BE2C (cell line): Measurements from ENCODE around the gene DUSP16.
"Not testable (repeated sequence)": the region's sequence is repeated elsewhere in the genome, so short reads cannot be mapped to it uniquely, and the experiment has no call there.

Experiments used
- DNase-seq: peaks from one replicate; pipeline ENCODE4 v3.0.0-alpha.2; 2020
- H3K27me3 ChIP-seq: fragments of 250-450 bp; sonication (Bioruptor Pico); 2 replicates; pipeline ENCODE4 v1.5.1; 2020; ENCODE audit warnings: mild to moderate bottlenecking
- H3K36me3 ChIP-seq: fragments of 250-450 bp; sonication (Bioruptor Pico); 2 replicates; pipeline ENCODE4 v1.5.1; 2020; ENCODE audit warnings: mild to moderate bottlenecking
- H3K4me1 ChIP-seq: fragments of 250-450 bp; sonication (Bioruptor Pico); 2 replicates; pipeline ENCODE4 v1.5.1; 2020
- H3K4me3 ChIP-seq: 2 replicates; pipeline ENCODE4 v1.5.1; 2011; ENCODE audit warnings: low read depth, low read length
- H3K9me3 ChIP-seq: fragments of 250-450 bp; sonication (Bioruptor Pico); 2 replicates; pipeline ENCODE4 v1.5.1; 2020
- CTCF ChIP-seq: IDR thresholded peaks from 2 replicates; pipeline ENCODE4 v1.5.1; 2012; ENCODE audit warnings: mild to moderate bottlenecking, low read depth, low read length

Gene DUSP16

GRCh38 chr12:12505544-12506495 lies 56.8 kb downstream of the DUSP16 start:
- TF ChIP-seq CTCF = no peak
- Histone ChIP-seq H3K4me1 (peaks cover 27% of the 10 kb centered on the region), H3K36me3 (no peaks in the 10 kb centered on the region), H3K27me3 (no peaks in the 10 kb centered on the region), H3K9me3 (no peaks in the 10 kb centered on the region), H3K4me3 (peak overlapping the region; percentile 41)
- peak; percentile 40 for DNase-seq

- peaks cover 28% of the 10 kb centered on the region for H3K4me1 ChIP-seq
- no peak overlapping the region for H3K4me3 ChIP-seq
- DNase-seq = no peak
- no peaks in the 10 kb centered on the region for H3K9me3 ChIP-seq
- TF ChIP-seq CTCF = no peak
- H3K27me3 ChIP-seq = no peaks in the 10 kb centered on the region
- no peaks in the 10 kb centered on the region for H3K36me3 ChIP-seq
Observed at GRCh38 chr12:12503384-12504078, 59.1 kb downstream of the DUSP16 start.

- Histone ChIP-seq H3K27me3 (no peaks in the 10 kb centered on the region), H3K4me1 (peaks cover 28% of the 10 kb centered on the region), H3K9me3 (no peaks in the 10 kb centered on the region), H3K36me3 (no peaks in the 10 kb centered on the region), H3K4me3 (no peak overlapping the region)
- TF ChIP-seq CTCF = no peak
- DNase-seq = no peak
Observed at GRCh38 chr12:12502815-12503151, 59.9 kb downstream of the DUSP16 start.

DNA sequence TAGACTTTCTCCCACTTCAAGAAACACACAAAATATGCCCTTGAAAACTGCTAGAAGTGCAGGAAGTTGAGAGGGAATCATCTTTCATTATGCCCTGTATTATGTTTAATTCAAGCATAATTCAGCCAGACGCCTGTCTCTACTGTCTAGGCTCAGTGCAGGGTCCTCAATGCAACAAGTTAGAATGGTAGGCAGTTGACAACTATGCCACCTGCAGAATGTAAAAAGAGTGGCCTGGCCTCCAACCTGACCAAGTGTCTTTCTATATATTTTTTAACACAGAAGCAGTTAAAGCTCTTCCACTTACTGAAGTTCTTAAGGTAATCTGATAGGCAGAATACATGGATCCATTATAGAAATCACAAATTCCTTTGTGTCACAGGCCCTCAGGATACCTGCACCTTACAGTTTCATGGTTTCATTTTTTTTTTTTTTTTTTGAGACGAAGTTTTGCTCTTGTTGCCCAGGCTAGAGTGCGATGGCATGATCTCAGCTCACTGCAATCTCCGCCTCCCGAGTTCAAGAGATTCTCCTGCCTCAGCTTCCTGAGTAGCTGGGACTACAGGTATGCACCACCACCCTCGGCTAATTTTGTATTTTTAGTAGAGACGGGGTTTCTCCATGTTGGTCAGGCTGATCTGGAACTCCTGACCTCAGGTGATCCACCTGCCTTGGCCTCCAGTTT lies 60.4 kb downstream of the DUSP16 start:
- not testable (repeated sequence) for H3K9me3 ChIP-seq, H3K36me3 ChIP-seq, H3K4me3 ChIP-seq, H3K27me3 ChIP-seq, DNase-seq
- peaks cover 27% of the 10 kb centered on the region for H3K4me1 ChIP-seq

DNA sequence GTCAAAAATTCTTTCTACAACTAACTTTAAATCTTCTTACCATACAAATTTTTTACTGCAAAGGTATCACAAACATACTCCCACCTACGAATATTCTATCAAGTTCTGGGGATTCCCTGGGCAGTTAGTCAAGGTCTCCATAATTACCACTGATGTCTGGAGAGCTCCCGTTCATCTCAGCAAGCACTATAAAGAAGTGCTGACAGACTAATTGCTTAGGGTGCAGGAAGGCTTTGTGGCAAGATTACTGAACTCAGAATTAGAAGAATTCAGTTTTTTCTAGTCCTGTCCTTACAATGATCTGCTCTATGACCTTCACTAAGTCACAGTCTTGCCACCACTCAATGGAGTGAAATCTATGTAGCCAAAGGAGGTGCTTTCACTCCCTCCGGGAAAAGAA lies 61.5 kb downstream of the DUSP16 start:
- TF ChIP-seq CTCF = no peak
- no peak for DNase-seq
- Histone ChIP-seq H3K4me1 (peaks cover 17% of the 10 kb centered on the region), H3K4me3 (no peak overlapping the region), H3K27me3 (no peaks in the 10 kb centered on the region), H3K36me3 (no peaks in the 10 kb centered on the region), H3K9me3 (no peaks in the 10 kb centered on the region)

DNA sequence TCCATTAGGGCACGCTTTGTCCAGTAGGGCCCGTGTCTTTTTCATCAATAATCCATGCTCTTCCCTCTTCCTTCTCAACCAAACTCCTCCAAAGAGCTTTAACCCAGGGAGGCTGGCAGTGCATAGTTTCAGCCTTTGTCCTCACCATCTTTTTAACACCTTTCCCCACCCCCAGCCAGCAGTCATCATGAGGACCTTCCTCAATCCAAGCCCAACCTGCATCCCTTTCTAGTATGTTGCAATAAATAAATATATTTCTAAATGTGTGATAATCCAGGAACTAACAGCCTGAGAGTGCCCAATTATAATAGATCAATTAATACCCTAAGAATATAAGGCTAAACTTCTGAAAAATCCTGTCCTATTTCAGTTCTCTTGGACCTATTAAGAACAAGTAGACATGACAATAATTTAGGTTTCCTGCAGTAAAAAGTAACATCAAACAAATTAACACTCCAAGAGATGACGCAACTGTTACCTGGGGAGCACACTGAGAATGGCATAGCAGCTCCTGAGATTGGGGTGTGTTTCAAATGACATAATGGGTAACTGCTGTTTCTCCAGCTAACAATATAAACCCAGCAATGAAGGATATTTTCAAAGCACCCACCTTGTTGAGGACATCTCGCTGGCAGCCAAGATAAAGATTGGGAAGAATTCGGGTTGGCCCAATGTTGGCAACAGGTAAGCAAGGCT lies 62.6 kb downstream of the DUSP16 start:
- TF ChIP-seq CTCF = no peak
- no peak for DNase-seq
- no peaks in the 10 kb centered on the region for H3K9me3 ChIP-seq
- no peaks in the 10 kb centered on the region for H3K27me3 ChIP-seq
- H3K4me1 ChIP-seq = peaks cover 11% of the 10 kb centered on the region
- H3K4me3 ChIP-seq = no peak overlapping the region
- no peaks in the 10 kb centered on the region for H3K36me3 ChIP-seq
